ENCODE results near the gene TOB2.

Gene TOB2

DNA sequence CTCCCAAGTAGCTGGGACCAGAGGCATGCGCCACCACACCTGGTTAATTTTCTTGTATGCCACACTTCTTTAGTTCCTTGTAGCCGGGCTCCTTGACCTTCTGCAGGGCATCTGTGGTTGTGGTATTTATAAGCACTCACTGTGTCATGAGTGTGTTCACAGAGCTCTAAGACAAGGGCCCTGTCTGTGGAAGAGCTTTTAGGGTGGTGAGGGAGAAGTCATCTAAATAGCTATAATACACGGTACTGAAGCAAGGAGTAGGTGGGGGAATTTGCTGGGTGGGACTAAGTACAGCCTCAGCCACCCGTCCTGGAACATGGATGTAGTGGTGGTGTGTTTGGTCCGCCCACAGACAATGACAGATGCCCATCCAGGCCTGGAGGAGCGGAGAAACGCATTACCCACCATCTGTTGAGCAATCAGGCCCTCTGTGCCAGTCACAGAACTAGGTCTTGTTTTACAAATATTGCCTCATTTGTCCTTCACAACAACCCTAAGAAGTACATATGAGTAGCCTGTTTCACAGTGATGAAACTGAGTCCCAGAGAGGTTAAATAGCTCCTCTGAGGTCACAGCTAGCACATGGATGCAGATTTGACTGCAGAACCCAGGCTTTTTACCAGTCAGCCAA, 32.4 kb upstream of the TOB2 start:
- peak; percentile 13 for DNase-seq (ENCODE audit: low read depth)
- TF ChIP-seq CTCF (IDR thresholded peaks at IDR 0.05; ENCODE audit: insufficient read depth, low read depth, low read length, missing control alignments), result no peak
- H3K4me3 ChIP-seq (ENCODE audit: low read length), result no peak overlapping the region

- no peak for DNase-seq (ENCODE audit: low read depth)
- no peak for TF ChIP-seq CTCF (IDR thresholded peaks at IDR 0.05; ENCODE audit: insufficient read depth, low read depth, low read length, missing control alignments)
- H3K4me3 ChIP-seq (ENCODE audit: low read length), result no peak overlapping the region
Measured at GRCh38 chr22:41478473-41478872, 31.9 kb upstream of the TOB2 start.

DNA sequence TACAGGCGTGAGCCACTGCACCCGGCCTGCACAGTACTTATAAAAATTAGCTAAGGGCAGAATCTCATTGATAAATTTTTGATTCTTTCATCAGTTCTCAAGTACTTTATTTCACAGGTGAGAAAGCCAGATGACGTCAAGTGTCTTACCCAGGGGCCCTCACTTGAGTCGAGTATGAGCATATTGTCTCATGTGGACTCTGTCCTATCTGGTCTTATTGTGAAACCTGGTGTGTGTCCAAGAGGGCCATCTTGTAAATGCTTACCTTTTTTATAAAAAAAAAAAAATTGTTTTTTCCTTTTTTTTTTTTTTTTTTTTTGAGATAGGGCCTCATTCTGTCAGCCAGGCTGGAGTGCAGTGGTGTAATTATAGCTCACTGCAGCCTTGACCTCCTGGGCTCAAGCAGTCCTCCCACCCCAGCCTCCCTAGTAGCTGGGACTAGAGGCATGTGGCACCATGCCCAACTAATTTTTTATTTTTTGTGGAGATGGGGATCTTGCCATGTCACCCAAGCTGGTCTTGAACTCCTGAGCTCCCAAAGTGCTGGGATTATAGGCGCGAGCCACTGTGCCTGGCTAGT, 28.4 kb upstream of the TOB2 start:
- TF ChIP-seq CTCF (IDR thresholded peaks at IDR 0.05; ENCODE audit: insufficient read depth, low read depth, low read length, missing control alignments), result no peak
- no peak for DNase-seq (ENCODE audit: low read depth)
- H3K4me3 ChIP-seq (ENCODE audit: low read length), result no peak overlapping the region

DNA sequence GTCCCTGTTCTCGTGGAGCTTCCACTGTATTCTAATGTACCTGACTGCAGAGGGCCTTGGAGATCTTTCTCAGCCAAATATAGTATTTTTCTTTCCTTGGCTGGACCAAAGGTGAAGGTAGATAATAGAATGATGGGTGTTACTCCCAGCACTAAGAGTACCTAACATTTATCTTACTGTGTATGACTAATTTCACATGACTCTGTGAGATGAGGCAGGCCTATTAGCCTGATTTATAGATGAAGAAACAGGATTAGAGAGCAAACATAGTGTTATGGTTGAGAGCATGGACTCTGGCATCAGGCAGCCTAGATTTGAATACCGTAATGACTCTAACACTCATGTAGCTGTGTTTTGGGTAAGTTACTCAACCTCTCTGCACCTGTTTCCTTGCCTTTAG, 25.0 kb upstream of the TOB2 start:
- DNase-seq (ENCODE audit: low read depth), result no peak
- H3K4me3 ChIP-seq (ENCODE audit: low read length), result no peak overlapping the region
- no peak for TF ChIP-seq CTCF (IDR thresholded peaks at IDR 0.05; ENCODE audit: insufficient read depth, low read depth, low read length, missing control alignments)

GRCh38 chr22:41470886-41471285, 24.3 kb upstream of the TOB2 start:
- no peak for TF ChIP-seq CTCF (IDR thresholded peaks at IDR 0.05; ENCODE audit: insufficient read depth, low read depth, low read length, missing control alignments)
- no peak overlapping the region for H3K4me3 ChIP-seq (ENCODE audit: low read length)
- DNase-seq (ENCODE audit: low read depth), result no peak

- TF ChIP-seq CTCF (IDR thresholded peaks at IDR 0.05; ENCODE audit: insufficient read depth, low read depth, low read length, missing control alignments), result no peak
- no peak for DNase-seq (ENCODE audit: low read depth)
- H3K4me3 ChIP-seq (ENCODE audit: low read length), result peak overlapping the region; percentile 91
Measured at GRCh38 chr22:41469218-41469851, 22.7 kb upstream of the TOB2 start.
